A673 (cell line): ENCODE measurements around the gene RPL28.
"Not testable (repeated sequence)": the region's sequence is repeated elsewhere in the genome, so short reads cannot be mapped to it uniquely, and the experiment has no call there.

Experiments used
- EZH2 ChIP-seq: fragments of 200-600 bp; sonication (generic); IDR thresholded peaks from 2 replicates; pipeline ENCODE4 v1.6.1; 2017; ENCODE audit warnings: borderline replicate concordance, low read depth, mild to moderate bottlenecking, mixed read lengths, antibody characterized with exemption, low read length; ENCODE audit not compliant: poor library complexity, severe bottlenecking
- TF ChIP-seq, protein P1 (sequence below): fragments of 300-800, 200-600 bp; sonication (generic); conservative IDR thresholded peaks from 2 replicates; pipeline ENCODE4 v1.5.1; 2017; ENCODE audit warnings: low read depth, mild to moderate bottlenecking, antibody characterized with exemption, low read length, moderate library complexity, mixed read lengths

DNA sequence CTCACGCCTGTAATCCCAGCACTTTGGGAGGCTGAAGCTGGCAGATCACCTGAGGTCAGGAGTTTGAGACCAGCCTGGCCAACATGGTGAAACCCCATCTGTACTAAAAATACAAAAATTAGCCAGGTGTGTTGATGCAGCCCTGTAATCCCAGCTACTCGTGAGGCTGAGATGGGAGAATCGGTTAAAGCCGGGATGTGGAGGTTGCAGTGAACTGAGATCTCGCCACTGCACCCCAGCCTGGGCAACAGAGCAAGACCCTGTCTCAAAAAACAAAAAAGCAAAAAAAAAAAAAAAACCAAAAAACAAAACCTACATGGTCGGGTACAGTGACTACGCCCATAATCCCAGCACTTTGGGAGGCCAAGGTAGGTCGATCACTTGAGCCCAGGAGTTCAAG, 23.4 kb downstream of the RPL28 start:
- TF ChIP-seq, protein P1, sequence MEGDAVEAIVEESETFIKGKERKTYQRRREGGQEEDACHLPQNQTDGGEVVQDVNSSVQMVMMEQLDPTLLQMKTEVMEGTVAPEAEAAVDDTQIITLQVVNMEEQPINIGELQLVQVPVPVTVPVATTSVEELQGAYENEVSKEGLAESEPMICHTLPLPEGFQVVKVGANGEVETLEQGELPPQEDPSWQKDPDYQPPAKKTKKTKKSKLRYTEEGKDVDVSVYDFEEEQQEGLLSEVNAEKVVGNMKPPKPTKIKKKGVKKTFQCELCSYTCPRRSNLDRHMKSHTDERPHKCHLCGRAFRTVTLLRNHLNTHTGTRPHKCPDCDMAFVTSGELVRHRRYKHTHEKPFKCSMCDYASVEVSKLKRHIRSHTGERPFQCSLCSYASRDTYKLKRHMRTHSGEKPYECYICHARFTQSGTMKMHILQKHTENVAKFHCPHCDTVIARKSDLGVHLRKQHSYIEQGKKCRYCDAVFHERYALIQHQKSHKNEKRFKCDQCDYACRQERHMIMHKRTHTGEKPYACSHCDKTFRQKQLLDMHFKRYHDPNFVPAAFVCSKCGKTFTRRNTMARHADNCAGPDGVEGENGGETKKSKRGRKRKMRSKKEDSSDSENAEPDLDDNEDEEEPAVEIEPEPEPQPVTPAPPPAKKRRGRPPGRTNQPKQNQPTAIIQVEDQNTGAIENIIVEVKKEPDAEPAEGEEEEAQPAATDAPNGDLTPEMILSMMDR: not testable (repeated sequence)
- TF ChIP-seq EZH2: not testable (repeated sequence)
